ENCODE data around the gene RIPK4. TPM values are rescaled to one million over a fixed set of nuclear protein-coding genes. Genes with fewer than 3 reads are reported as not detected.

RIPK4 gene
- total and polyA plus RNA-seq, 2 donors from 2014 or later: 11.6 to 32.6 TPM

- Histone ChIP-seq H3K4me3 (ENCODE audit: low read length in 3 of 3) (no peak overlapping the region), H3K36me3 (ENCODE audit: control insufficient read depth in 2 of 3, insufficient read depth in 3 of 3, low read length in 3 of 3) (no peaks in the 10 kb centered on the region), H3K9me3 (ENCODE audit: control insufficient read depth in 2 of 3, insufficient read depth in 1 of 3, low read length in 3 of 3) (no peaks in the 10 kb centered on the region), H3K27me3 (ENCODE audit: control insufficient read depth, insufficient read depth, low read length) (no peaks in the 10 kb centered on the region), H3K27ac (ENCODE audit: low read depth in 2 of 2, low read length in 2 of 2) (no peak overlapping the region), H3K4me1 (ENCODE audit: control insufficient read depth in 2 of 3, insufficient read depth in 2 of 3, low read depth in 1 of 3, low read length in 3 of 3) (no peaks in the 10 kb centered on the region), H3K9ac (ENCODE audit: low read length in 3 of 3) (no peak overlapping the region)
- intact Hi-C loops (cut with DNase I): no loop called here
- TF ChIP-seq, protein P1, sequence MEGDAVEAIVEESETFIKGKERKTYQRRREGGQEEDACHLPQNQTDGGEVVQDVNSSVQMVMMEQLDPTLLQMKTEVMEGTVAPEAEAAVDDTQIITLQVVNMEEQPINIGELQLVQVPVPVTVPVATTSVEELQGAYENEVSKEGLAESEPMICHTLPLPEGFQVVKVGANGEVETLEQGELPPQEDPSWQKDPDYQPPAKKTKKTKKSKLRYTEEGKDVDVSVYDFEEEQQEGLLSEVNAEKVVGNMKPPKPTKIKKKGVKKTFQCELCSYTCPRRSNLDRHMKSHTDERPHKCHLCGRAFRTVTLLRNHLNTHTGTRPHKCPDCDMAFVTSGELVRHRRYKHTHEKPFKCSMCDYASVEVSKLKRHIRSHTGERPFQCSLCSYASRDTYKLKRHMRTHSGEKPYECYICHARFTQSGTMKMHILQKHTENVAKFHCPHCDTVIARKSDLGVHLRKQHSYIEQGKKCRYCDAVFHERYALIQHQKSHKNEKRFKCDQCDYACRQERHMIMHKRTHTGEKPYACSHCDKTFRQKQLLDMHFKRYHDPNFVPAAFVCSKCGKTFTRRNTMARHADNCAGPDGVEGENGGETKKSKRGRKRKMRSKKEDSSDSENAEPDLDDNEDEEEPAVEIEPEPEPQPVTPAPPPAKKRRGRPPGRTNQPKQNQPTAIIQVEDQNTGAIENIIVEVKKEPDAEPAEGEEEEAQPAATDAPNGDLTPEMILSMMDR (IDR thresholded peaks at IDR 0.05; ENCODE audit: borderline replicate concordance, extremely low read depth, insufficient read depth): no peak
- FAIRE-seq (no peak), DNase-seq (peak in 1 of 5 donors; percentile 18)
These were observed 74.7 kb downstream of the RIPK4 start for GRCh38 chr21:41692185-41692565.

- H3K27ac ChIP-seq (ENCODE audit: low read depth in 2 of 2, low read length in 2 of 2): no peak overlapping the region
- no peaks in the 10 kb centered on the region for H3K4me1 ChIP-seq (ENCODE audit: control insufficient read depth in 2 of 3, insufficient read depth in 2 of 3, low read depth in 1 of 3, low read length in 3 of 3)
- TF ChIP-seq, protein P1 (IDR thresholded peaks at IDR 0.05; ENCODE audit: borderline replicate concordance, extremely low read depth, insufficient read depth): no peak
- H3K9me3 ChIP-seq (ENCODE audit: control insufficient read depth in 2 of 3, insufficient read depth in 1 of 3, low read length in 3 of 3): no peaks in the 10 kb centered on the region
- peak in 1 of 5 donors; percentile 13 for DNase-seq
- no peaks in the 10 kb centered on the region for H3K27me3 ChIP-seq (ENCODE audit: control insufficient read depth, insufficient read depth, low read length)
- H3K4me3 ChIP-seq (ENCODE audit: low read length in 3 of 3): no peak overlapping the region
- FAIRE-seq: no peak
- H3K9ac ChIP-seq (ENCODE audit: low read length in 3 of 3): no peak overlapping the region
- intact Hi-C loops (cut with DNase I): no loop called here
- no peaks in the 10 kb centered on the region for H3K36me3 ChIP-seq (ENCODE audit: control insufficient read depth in 2 of 3, insufficient read depth in 3 of 3, low read length in 3 of 3)
These were observed 75.4 kb downstream of the RIPK4 start for GRCh38 chr21:41691205-41692184.

Small RNA genes within 50 kb of the gene (microRNA-seq; reads per million reads assigned to microRNA genes)
- not detected for gene MIR6814

Other genes starting within 250 kb of the RIPK4 start
- gene PRDM15, start 112.3 kb upstream of the RIPK4 start, total RNA-seq: 8.4 TPM
- gene PRDM15, start 112.3 kb upstream of the RIPK4 start, polyA plus RNA-seq (ENCODE audit: insufficient read depth, low read depth, low replicate concordance): 1.3 TPM
- gene C2CD2, start 187.0 kb upstream of the RIPK4 start, total RNA-seq: 25.6 TPM
- gene C2CD2, start 187.0 kb upstream of the RIPK4 start, polyA plus RNA-seq (ENCODE audit: insufficient read depth, low read depth, low replicate concordance): 7.6 TPM
- 16.0 TPM for gene ZBTB21, start 243.3 kb upstream of the RIPK4 start, total RNA-seq
- 2.3 TPM for gene ZBTB21, start 243.3 kb upstream of the RIPK4 start, polyA plus RNA-seq (ENCODE audit: insufficient read depth, low read depth, low replicate concordance)